Thyroid gland (tissue), 4 donors: Measurements from ENCODE around the gene KIAA0040.

ENCODE experiments used
- CTCF ChIP-seq, 6 experiments: fragments of 200-600 bp in 3 of 6; fragments of 450-650 bp in 3 of 6; sonication (generic) in 3 of 6; IDR thresholded peaks; one replicate each; pipeline ENCODE4 v1.5.1; 2016 to 2019; ENCODE audit warnings: antibody characterized with exemption in 6 of 6, mild to moderate bottlenecking in 2 of 6, inconsistent platforms in 1 of 6, moderate library complexity in 1 of 6
- POLR2A ChIP-seq, 2 donors: fragments of 450-650 bp; IDR thresholded peaks; one replicate each; pipeline ENCODE4 v1.6.1; 2017; ENCODE audit warnings: antibody characterized with exemption in 2 of 2, mild to moderate bottlenecking in 2 of 2, moderate library complexity in 1 of 2

- TF ChIP-seq CTCF (IDR thresholded peaks at IDR 0.05) (no peak), POLR2A (IDR thresholded peaks at IDR 0.05) (no peak)
Observed at GRCh38 chr1:175129182-175129581, 63.4 kb downstream of the KIAA0040 start.
